ENCODE measurements around the gene TMEM203. TPM values are rescaled to one million over a fixed set of nuclear protein-coding genes. Genes with fewer than 3 reads are reported as not detected.

Gene TMEM203
- total and polyA plus RNA-seq, 12 donors, result 21.7 to 48.4 (median 40.0) TPM

- peaks cover 7 to 37% of the 10 kb centered on the region in 2 donors for H3K4me1 ChIP-seq (replicated peaks in 1 of 2)
- peak overlapping the region in 4 of 5 donors; percentile 60 to 100 (median 86) for H3K27ac ChIP-seq
- no peak for TF ChIP-seq CTCF (IDR thresholded peaks at IDR 0.05)
- no peak for TF ChIP-seq POLR2A (IDR thresholded peaks at IDR 0.05)
- peak in 4 of 7 donors; percentile 63 to 79 (median 72) for DNase-seq
- H3K36me3 ChIP-seq (replicated peaks in 1 of 2), result peaks cover 0 to 18% of the 10 kb centered on the region in 2 donors
- intact Hi-C loops (cut with DNase I), result no loop called here
- no peaks in the 10 kb centered on the region for H3K27me3 ChIP-seq
- no peaks in the 10 kb centered on the region for H3K9me3 ChIP-seq (replicated peaks in 1 of 3)
- 65 to 76% (median 75%) methylated on average over 17 to 36 of the region's 36 CpGs for WGBS, 4 donors
- H3K4me3 ChIP-seq, result peak overlapping the region in 3 of 4 donors; percentile 67 to 97 (median 78)
Observed at GRCh38 chr9:137242269-137243203, 37.1 kb upstream of the TMEM203 start.

DNA sequence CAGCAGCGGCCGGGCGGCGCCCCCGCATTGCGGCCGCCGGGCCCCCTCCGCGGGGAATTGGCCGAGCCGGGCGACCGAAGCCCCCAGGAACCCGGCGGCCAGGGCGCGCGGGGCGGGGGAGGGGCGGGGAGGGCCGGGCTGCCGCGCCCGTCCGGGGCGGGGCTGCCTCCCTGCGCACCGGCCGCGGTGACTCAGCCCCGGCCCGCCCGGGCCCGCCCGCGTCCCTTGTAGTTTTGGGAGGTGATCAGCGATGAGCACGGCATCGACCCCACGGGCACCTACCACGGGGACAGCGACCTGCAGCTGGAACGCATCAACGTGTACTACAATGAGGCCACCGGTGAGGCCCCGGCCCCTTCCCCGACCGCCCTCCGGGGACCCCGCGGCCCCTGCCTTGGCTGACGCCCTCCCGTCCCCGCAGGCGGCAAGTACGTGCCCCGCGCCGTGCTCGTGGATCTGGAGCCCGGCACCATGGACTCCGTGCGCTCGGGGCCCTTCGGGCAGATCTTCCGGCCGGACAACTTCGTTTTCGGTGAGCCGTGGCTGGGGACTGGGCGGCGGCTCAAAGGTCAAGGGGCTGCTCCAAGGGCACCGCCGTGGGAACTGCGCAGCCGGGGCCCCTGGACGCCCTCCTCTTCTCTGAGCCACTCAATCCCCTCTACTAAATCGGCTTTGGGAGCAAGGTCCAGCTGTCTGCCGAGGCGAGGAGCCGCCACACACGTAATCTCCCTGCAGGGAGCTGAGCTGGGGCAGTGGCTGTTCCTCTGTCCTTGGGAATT is 36.2 kb upstream of the TMEM203 start:
- H3K4me1 ChIP-seq (replicated peaks in 1 of 2), result peaks cover 7 to 37% of the 10 kb centered on the region in 2 donors
- no peak for TF ChIP-seq CTCF (IDR thresholded peaks at IDR 0.05)
- no peak for TF ChIP-seq POLR2A (IDR thresholded peaks at IDR 0.05)
- WGBS, 4 donors, result 1 to 16% (median 3%) methylated on average over 5 to 64 of the region's 83 CpGs
- intact Hi-C loops (cut with DNase I), result no loop called here
- peaks cover 0 to 18% of the 10 kb centered on the region in 2 donors for H3K36me3 ChIP-seq (replicated peaks in 1 of 2)
- peak; percentile 67 to 78 (median 73) for DNase-seq
- H3K27ac ChIP-seq, result peak overlapping the region; percentile 78 to 100 (median 86)
- H3K27me3 ChIP-seq, result no peaks in the 10 kb centered on the region
- no peaks in the 10 kb centered on the region for H3K9me3 ChIP-seq (replicated peaks in 1 of 3)
- peak overlapping the region; percentile 22 to 97 (median 72) for H3K4me3 ChIP-seq

GRCh38 chr9:137240841-137241489 is 35.5 kb upstream of the TMEM203 start, which contains the start of gene TUBB4B:
TSS of gene TUBB4B (plus strand) at chr9:137241287. CDS start at chr9:137241361, 74 bp downstream.
- Histone ChIP-seq H3K27ac (peak within 1 kb of the TSS; percentile 81 to 100 (median 93)), H3K36me3 (replicated peaks in 1 of 2) (peaks cover 0 to 18% of the 10 kb centered on the region in 2 donors), H3K4me1 (replicated peaks in 1 of 2) (peaks cover 7 to 42% of the 10 kb centered on the region in 2 donors), H3K9me3 (replicated peaks in 1 of 3) (no peaks in the 10 kb centered on the region), H3K4me3 (peak within 1 kb of the TSS; percentile 47 to 97 (median 72)), H3K27me3 (no peaks in the 10 kb centered on the region)
- WGBS, 4 donors, result 0 to 1% (median 0%) methylated on average over 13 to 67 of the region's 67 CpGs
- intact Hi-C loops (cut with DNase I), result no loop called here
- peak; percentile 100 for TF ChIP-seq POLR2A (IDR thresholded peaks at IDR 0.05)
- TF ChIP-seq CTCF (IDR thresholded peaks at IDR 0.05), result peak in 1 of 6 experiments; percentile 31
- peak; percentile 99 to 100 (median 100) for DNase-seq
